HepG2 (cell line): ENCODE data around the gene RMI2. TPM values are rescaled to one million over a fixed set of nuclear protein-coding genes. Genes with fewer than 3 reads are reported as not detected.

ENCODE experiments used
- CBX2 ChIP-seq, 2 experiments: fragments of 200-600 bp in 1 of 2; sonication (generic); formaldehyde crosslinking in 1 of 2; IDR thresholded peaks; 2 replicates each; pipeline versions ENCODE4 v1.7.0 to v1.8.1; 2018 to 2022; ENCODE audit warnings: low read depth in 2 of 2, low read length in 1 of 2, mild to moderate bottlenecking in 1 of 2, missing genetic modification reagents in 1 of 2
- JUND ChIP-seq: sonication (generic); formaldehyde crosslinking; IDR thresholded peaks from 2 replicates; pipeline ENCODE4 v1.8.0; 2022; ENCODE audit warnings: mild to moderate bottlenecking, missing genetic modification reagents
- KIAA2018 ChIP-seq: sonication (generic); formaldehyde crosslinking; IDR thresholded peaks from 2 replicates; pipeline ENCODE4 v1.5.0; 2020; ENCODE audit warnings: mild to moderate bottlenecking, missing genetic modification reagents, borderline replicate concordance
- PHF8 ChIP-seq: sonication (generic); formaldehyde crosslinking; IDR thresholded peaks from 2 replicates; pipeline ENCODE4 v1.5.0; 2020; ENCODE audit warnings: missing genetic modification reagents
- PLSCR1 ChIP-seq: sonication (generic); formaldehyde crosslinking; IDR thresholded peaks from 2 replicates; pipeline ENCODE4 v1.5.0; 2020; ENCODE audit warnings: missing genetic modification reagents, mild to moderate bottlenecking, borderline replicate concordance
- SMC3 ChIP-seq: IDR thresholded peaks from 2 replicates; pipeline ENCODE4 v1.6.1; 2011; ENCODE audit warnings: low read length, improper control_type of control experiment
- STAG1 ChIP-seq: sonication (generic); formaldehyde crosslinking; IDR thresholded peaks from 2 replicates; pipeline ENCODE4 v1.4.0; 2020; ENCODE audit warnings: missing genetic modification reagents
- STAT6 ChIP-seq: sonication (generic); formaldehyde crosslinking; IDR thresholded peaks from 2 replicates; pipeline ENCODE4 v1.4.0; 2020; ENCODE audit warnings: missing genetic modification reagents, mild to moderate bottlenecking, borderline replicate concordance
- TOPORS ChIP-seq: sonication (generic); formaldehyde crosslinking; IDR thresholded peaks from 2 replicates; pipeline ENCODE4 v1.8.0; 2023; ENCODE audit warnings: mild to moderate bottlenecking, missing genetic modification reagents
- TRIM22 ChIP-seq: fragments of 450-650 bp; IDR thresholded peaks from 2 replicates; pipeline ENCODE4 v1.6.1; 2017
- ZNF101 ChIP-seq: sonication (generic); formaldehyde crosslinking; IDR thresholded peaks from 2 replicates; pipeline ENCODE4 v1.4.0; 2020; ENCODE audit warnings: mild to moderate bottlenecking, low read depth, missing genetic modification reagents, borderline replicate concordance
- ZNF282 ChIP-seq: fragments of 450-650 bp; IDR thresholded peaks from 2 replicates; pipeline ENCODE4 v1.6.1; 2018; ENCODE audit not compliant: partially characterized antibody
- ZNF678 ChIP-seq: sonication (generic); formaldehyde crosslinking; IDR thresholded peaks from 2 replicates; pipeline ENCODE4 v1.4.0; 2020; ENCODE audit warnings: mild to moderate bottlenecking, missing genetic modification reagents
- ZNF7 ChIP-seq: IDR thresholded peaks from 2 replicates; pipeline ENCODE4 v1.6.1; 2016; ENCODE audit warnings: missing biosample characterization, missing genetic modification reagents
- ZNF761 ChIP-seq: sonication (generic); formaldehyde crosslinking; conservative IDR thresholded peaks from 2 replicates; pipeline ENCODE4 v1.4.0; 2020; ENCODE audit warnings: mild to moderate bottlenecking, missing genetic modification reagents
- ZSCAN20 ChIP-seq: sonication (generic); formaldehyde crosslinking; IDR thresholded peaks from 2 replicates; pipeline ENCODE4 v1.4.0; 2020; ENCODE audit warnings: missing genetic modification reagents, mild to moderate bottlenecking, borderline replicate concordance
- polyA plus RNA-seq, 8 experiments: library from polyadenylated mRNA; depleted of rRNA in 3 of 8; stranded (reverse) in 7 of 8; unstranded in 1 of 8; fragments of >200 nt; fragmentation: Illumina TruSeq in 4 of 8; extraction: Trizol in 4 of 8; gene quantifications; 2 replicates each; pipeline versions ENCODE4 v1.2.1 to v1.2.3, GENCODE V29; 2011 to 2016; ENCODE audit warnings: low read depth in 4 of 8, missing spikeins in 1 of 8, mixed read lengths in 1 of 8; ENCODE audit not compliant: insufficient read depth in 1 of 8
- total RNA-seq, 5 experiments: library from RNA; depleted of rRNA; stranded (reverse); fragments of >200 nt; fragmentation: Illumina TruSeq; extraction: Trizol; gene quantifications; 2 replicates each; pipeline ENCODE4 v1.2.3, GENCODE V29; 2016; ENCODE audit warnings: low read depth in 1 of 5

RMI2 gene
- total and polyA plus RNA-seq, 2 of the 13 experiments (the other 11 are each of a cell fraction or from before 2014, with no cell fraction given) = 24.5 to 55.7 TPM

GRCh38 chr16:11309895-11310633, 35.2 kb upstream of the RMI2 start (continued):
- peak; percentile 94; the same call in 1 of the 2 replicates for TF ChIP-seq KIAA2018 (CRISPR knock-in tag)
- TF ChIP-seq ZNF7 (CRISPR knock-in tag) = peak; percentile 6; the same call in 1 of the 2 replicates
- TF ChIP-seq PLSCR1 (CRISPR knock-in tag) = no peak
- no peak for TF ChIP-seq TOPORS (CRISPR knock-in tag)
- TF ChIP-seq ZNF678 (CRISPR knock-in tag) = no peak
- no peak for TF ChIP-seq STAG1
- TF ChIP-seq TRIM22 = no peak
- no peak for TF ChIP-seq SMC3
- TF ChIP-seq ZNF761 (CRISPR knock-in tag) = no peak
- TF ChIP-seq ZSCAN20 (CRISPR knock-in tag) = no peak
- peak; percentile 48; the same call in 1 of the 2 replicates for TF ChIP-seq PHF8 (CRISPR knock-in tag)
- TF ChIP-seq ZNF101 (CRISPR knock-in tag) = no peak
- TF ChIP-seq CBX2 (IDR thresholded peaks at IDR 0.05; ENCODE audit: low read depth, low read length) = no peak
- peak; percentile 82; the same call in 1 of the 2 replicates for TF ChIP-seq CBX2 (CRISPR knock-in tag; IDR thresholded peaks at IDR 0.05; ENCODE audit: low read depth)
- TF ChIP-seq JUND = peak; percentile 85
- no peak for TF ChIP-seq STAT6
- TF ChIP-seq ZNF282 = no peak
